ENCODE results near the gene ZBTB43.
A peak's percentile ranks its signal among the peaks of the same experiment; 100 is the strongest.

Gene ZBTB43

DNA sequence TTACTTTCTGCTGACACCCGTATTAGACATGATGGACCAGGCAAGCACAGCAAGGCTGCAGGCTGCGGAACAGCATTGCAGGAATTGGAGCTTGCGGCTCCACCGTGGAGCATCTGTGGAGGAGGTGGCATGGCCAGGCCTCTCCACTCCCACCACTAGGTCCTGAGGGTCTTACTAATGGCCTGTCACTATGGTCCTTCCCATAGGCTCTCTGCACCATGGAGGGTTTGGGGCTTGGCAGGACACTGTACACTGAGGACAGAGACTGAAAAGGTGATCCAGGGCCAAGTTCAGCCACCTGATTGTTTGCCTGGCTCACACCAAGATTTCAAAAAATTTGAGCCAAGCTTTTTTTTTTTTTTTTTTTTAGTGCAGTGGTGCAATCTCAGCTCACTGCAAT, 14.3 kb upstream of the ZBTB43 start:
- no peak overlapping the region for H3K9ac ChIP-seq (ENCODE audit: low read depth in 1 of 2, low read length in 2 of 2)
- H3K36me3 ChIP-seq (ENCODE audit: control insufficient read depth in 1 of 2, insufficient read depth in 2 of 2, low read length in 2 of 2): no peaks in the 10 kb centered on the region
- H3K27me3 ChIP-seq (ENCODE audit: control insufficient read depth in 1 of 2, insufficient read depth in 2 of 2, low read length in 2 of 2): peaks cover 29 to 32% of the 10 kb centered on the region in 2 donors
- H3K4me1 ChIP-seq (ENCODE audit: control insufficient read depth in 1 of 2, insufficient read depth in 2 of 2, low read length in 2 of 2): no peaks in the 10 kb centered on the region
- peaks cover 0 to under 1% of the 10 kb centered on the region in 2 donors for H3K9me3 ChIP-seq (ENCODE audit: control insufficient read depth in 1 of 2, low read length in 2 of 2)
- no peak overlapping the region for H3K4me3 ChIP-seq (ENCODE audit: low read depth in 1 of 2, low read length in 2 of 2)
- H3K27ac ChIP-seq (ENCODE audit: low read depth, low read length): no peak overlapping the region

- H3K4me3 ChIP-seq (ENCODE audit: low read depth in 1 of 2, low read length in 2 of 2): no peak overlapping the region
- peaks cover 29 to 30% of the 10 kb centered on the region in 2 donors for H3K27me3 ChIP-seq (ENCODE audit: control insufficient read depth in 1 of 2, insufficient read depth in 2 of 2, low read length in 2 of 2)
- H3K36me3 ChIP-seq (ENCODE audit: control insufficient read depth in 1 of 2, insufficient read depth in 2 of 2, low read length in 2 of 2): no peaks in the 10 kb centered on the region
- peaks cover 0 to 3% of the 10 kb centered on the region in 2 donors for H3K9me3 ChIP-seq (ENCODE audit: control insufficient read depth in 1 of 2, low read length in 2 of 2)
- H3K4me1 ChIP-seq (ENCODE audit: control insufficient read depth in 1 of 2, insufficient read depth in 2 of 2, low read length in 2 of 2): no peaks in the 10 kb centered on the region
- H3K9ac ChIP-seq (ENCODE audit: low read depth in 1 of 2, low read length in 2 of 2): no peak overlapping the region
- H3K27ac ChIP-seq (ENCODE audit: low read depth, low read length): no peak overlapping the region
Observed at GRCh38 chr9:126791406-126792230, 13.2 kb upstream of the ZBTB43 start.

DNA sequence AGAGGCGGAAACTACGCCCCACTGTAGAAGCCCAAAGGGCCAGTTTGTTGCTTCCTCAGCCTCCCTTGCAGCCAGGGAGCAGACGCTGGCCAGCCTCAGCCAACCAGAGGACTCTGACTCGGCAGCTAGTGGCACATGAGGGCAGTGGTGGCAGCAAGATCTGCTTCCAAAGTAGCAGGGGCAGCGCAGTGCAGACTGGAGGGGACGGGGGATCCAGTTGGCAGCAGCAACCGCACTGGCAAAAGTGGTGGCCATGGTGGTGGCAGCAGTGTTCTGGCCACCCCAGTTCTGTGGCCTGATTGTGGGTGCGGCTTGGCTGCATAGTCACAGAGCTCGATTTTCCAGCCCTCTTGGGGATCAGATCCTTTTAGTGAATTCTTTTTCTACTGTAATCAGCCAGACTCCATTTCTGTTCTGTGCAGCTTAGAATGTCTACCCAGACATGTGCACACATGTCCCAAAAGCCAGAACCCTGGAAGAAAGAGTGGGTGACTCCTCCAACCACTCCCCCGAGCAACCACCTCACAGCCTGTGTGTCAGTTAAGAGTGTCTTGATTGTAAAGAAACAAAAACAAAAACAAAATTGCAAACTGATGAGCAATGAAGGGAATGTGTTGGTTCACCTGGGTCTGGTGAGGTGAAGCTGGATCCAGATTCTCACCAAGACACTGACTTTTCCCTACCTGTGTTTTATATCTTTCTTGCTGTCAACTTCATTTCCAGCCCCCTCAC, 11.0 kb upstream of the ZBTB43 start:
- Histone ChIP-seq H3K27ac (ENCODE audit: low read depth, low read length) (no peak overlapping the region), H3K4me1 (ENCODE audit: control insufficient read depth in 1 of 2, insufficient read depth in 2 of 2, low read length in 2 of 2) (no peaks in the 10 kb centered on the region), H3K36me3 (ENCODE audit: control insufficient read depth in 1 of 2, insufficient read depth in 2 of 2, low read length in 2 of 2) (no peaks in the 10 kb centered on the region), H3K9me3 (ENCODE audit: control insufficient read depth in 1 of 2, low read length in 2 of 2) (peaks cover 0 to 3% of the 10 kb centered on the region in 2 donors), H3K4me3 (ENCODE audit: low read depth in 1 of 2, low read length in 2 of 2) (no peak overlapping the region), H3K27me3 (ENCODE audit: control insufficient read depth in 1 of 2, insufficient read depth in 2 of 2, low read length in 2 of 2) (peaks cover 15 to 19% of the 10 kb centered on the region in 2 donors), H3K9ac (ENCODE audit: low read depth in 1 of 2, low read length in 2 of 2) (no peak overlapping the region)

DNA sequence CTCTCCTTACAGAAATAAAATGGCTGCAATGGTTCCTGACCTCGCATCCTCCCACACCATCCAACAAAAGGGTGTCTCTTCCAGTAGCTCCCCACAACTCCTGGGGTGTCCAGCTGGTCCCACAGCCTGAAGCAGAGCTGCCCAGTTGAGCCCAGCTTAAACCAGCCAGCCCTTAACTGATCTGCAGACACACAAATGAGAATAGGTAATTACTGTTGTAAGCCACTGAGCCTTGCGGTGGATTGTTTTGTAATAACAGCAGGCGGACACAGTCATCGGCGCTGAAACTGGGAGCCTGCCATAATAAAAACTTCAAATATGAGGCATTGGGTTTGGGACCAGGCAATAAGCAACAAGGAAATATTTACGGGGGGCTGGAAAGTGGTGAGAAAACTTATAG, 10.4 kb upstream of the ZBTB43 start:
- H3K27ac ChIP-seq (ENCODE audit: low read depth, low read length): no peak overlapping the region
- H3K9ac ChIP-seq (ENCODE audit: low read depth in 1 of 2, low read length in 2 of 2): no peak overlapping the region
- H3K36me3 ChIP-seq (ENCODE audit: control insufficient read depth in 1 of 2, insufficient read depth in 2 of 2, low read length in 2 of 2): no peaks in the 10 kb centered on the region
- no peaks in the 10 kb centered on the region for H3K4me1 ChIP-seq (ENCODE audit: control insufficient read depth in 1 of 2, insufficient read depth in 2 of 2, low read length in 2 of 2)
- no peak overlapping the region for H3K4me3 ChIP-seq (ENCODE audit: low read depth in 1 of 2, low read length in 2 of 2)
- peaks cover 0 to 3% of the 10 kb centered on the region in 2 donors for H3K9me3 ChIP-seq (ENCODE audit: control insufficient read depth in 1 of 2, low read length in 2 of 2)
- H3K27me3 ChIP-seq (ENCODE audit: control insufficient read depth in 1 of 2, insufficient read depth in 2 of 2, low read length in 2 of 2): peaks cover 14 to 17% of the 10 kb centered on the region in 2 donors

GRCh38 chr9:126796758-126797157, 8.1 kb upstream of the ZBTB43 start:
- Histone ChIP-seq H3K4me1 (ENCODE audit: control insufficient read depth in 1 of 2, insufficient read depth in 2 of 2, low read length in 2 of 2) (no peaks in the 10 kb centered on the region), H3K27ac (ENCODE audit: low read depth, low read length) (no peak overlapping the region), H3K9me3 (ENCODE audit: control insufficient read depth in 1 of 2, low read length in 2 of 2) (peaks cover 0 to 3% of the 10 kb centered on the region in 2 donors), H3K4me3 (ENCODE audit: low read depth in 1 of 2, low read length in 2 of 2) (no peak overlapping the region), H3K36me3 (ENCODE audit: control insufficient read depth in 1 of 2, insufficient read depth in 2 of 2, low read length in 2 of 2) (no peaks in the 10 kb centered on the region), H3K9ac (ENCODE audit: low read depth in 1 of 2, low read length in 2 of 2) (no peak overlapping the region), H3K27me3 (ENCODE audit: control insufficient read depth in 1 of 2, insufficient read depth in 2 of 2, low read length in 2 of 2) (peaks cover 5 to 10% of the 10 kb centered on the region in 2 donors)

DNA sequence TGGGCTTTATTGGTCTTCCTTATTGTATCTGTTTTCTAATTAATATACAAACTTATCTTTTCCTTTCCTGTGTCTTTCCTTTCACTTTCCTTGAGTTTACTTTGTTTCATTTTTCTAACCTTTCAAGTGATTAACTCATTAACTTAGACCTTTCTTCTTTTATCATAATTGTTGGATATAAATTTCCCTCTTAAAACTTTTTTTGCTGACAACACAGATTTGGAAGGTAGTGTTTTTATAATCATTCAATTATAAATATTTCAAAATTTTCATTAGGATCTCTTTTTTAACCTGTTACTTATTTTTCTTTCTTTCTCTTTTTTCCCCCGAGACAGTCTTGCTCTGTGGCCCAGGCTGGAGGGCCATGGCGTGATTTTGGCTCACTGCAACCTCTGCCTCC, 6.9 kb upstream of the ZBTB43 start:
- H3K9me3 ChIP-seq (ENCODE audit: control insufficient read depth in 1 of 2, low read length in 2 of 2): peaks cover 0 to 3% of the 10 kb centered on the region in 2 donors
- H3K27me3 ChIP-seq (ENCODE audit: control insufficient read depth in 1 of 2, insufficient read depth in 2 of 2, low read length in 2 of 2): peaks cover 5 to 10% of the 10 kb centered on the region in 2 donors
- H3K9ac ChIP-seq (ENCODE audit: low read depth in 1 of 2, low read length in 2 of 2): no peak overlapping the region
- H3K27ac ChIP-seq (ENCODE audit: low read depth, low read length): no peak overlapping the region
- H3K4me1 ChIP-seq (ENCODE audit: control insufficient read depth in 1 of 2, insufficient read depth in 2 of 2, low read length in 2 of 2): no peaks in the 10 kb centered on the region
- H3K36me3 ChIP-seq (ENCODE audit: control insufficient read depth in 1 of 2, insufficient read depth in 2 of 2, low read length in 2 of 2): no peaks in the 10 kb centered on the region
- H3K4me3 ChIP-seq (ENCODE audit: low read depth in 1 of 2, low read length in 2 of 2): no peak overlapping the region

DNA sequence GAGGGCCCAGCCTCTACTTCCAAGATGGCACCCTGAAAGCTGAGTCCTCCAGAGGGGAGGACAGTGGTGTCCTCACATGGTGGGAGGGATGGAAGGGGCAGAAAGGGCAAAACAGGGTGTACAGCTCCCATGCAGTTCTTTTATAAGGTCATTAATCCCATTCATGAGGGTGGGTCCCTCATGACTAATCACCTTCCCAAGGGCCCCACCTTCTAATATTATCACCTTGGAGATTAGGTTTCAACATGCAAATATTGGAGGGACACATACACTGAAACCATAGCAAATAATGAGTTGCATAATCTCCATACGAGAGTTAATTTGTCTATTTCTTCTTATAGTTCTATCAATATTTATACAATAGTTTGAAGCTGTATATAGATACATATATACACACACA, 5.8 kb upstream of the ZBTB43 start:
- no peak overlapping the region for H3K9ac ChIP-seq (ENCODE audit: low read depth in 1 of 2, low read length in 2 of 2)
- H3K27me3 ChIP-seq (ENCODE audit: control insufficient read depth in 1 of 2, insufficient read depth in 2 of 2, low read length in 2 of 2): peaks cover 5% of the 10 kb centered on the region in 2 donors
- H3K36me3 ChIP-seq (ENCODE audit: control insufficient read depth in 1 of 2, insufficient read depth in 2 of 2, low read length in 2 of 2): no peaks in the 10 kb centered on the region
- H3K4me1 ChIP-seq (ENCODE audit: control insufficient read depth in 1 of 2, insufficient read depth in 2 of 2, low read length in 2 of 2): no peaks in the 10 kb centered on the region
- no peak overlapping the region for H3K4me3 ChIP-seq (ENCODE audit: low read depth in 1 of 2, low read length in 2 of 2)
- peaks cover 0 to 3% of the 10 kb centered on the region in 2 donors for H3K9me3 ChIP-seq (ENCODE audit: control insufficient read depth in 1 of 2, low read length in 2 of 2)
- no peak overlapping the region for H3K27ac ChIP-seq (ENCODE audit: low read depth, low read length)

DNA sequence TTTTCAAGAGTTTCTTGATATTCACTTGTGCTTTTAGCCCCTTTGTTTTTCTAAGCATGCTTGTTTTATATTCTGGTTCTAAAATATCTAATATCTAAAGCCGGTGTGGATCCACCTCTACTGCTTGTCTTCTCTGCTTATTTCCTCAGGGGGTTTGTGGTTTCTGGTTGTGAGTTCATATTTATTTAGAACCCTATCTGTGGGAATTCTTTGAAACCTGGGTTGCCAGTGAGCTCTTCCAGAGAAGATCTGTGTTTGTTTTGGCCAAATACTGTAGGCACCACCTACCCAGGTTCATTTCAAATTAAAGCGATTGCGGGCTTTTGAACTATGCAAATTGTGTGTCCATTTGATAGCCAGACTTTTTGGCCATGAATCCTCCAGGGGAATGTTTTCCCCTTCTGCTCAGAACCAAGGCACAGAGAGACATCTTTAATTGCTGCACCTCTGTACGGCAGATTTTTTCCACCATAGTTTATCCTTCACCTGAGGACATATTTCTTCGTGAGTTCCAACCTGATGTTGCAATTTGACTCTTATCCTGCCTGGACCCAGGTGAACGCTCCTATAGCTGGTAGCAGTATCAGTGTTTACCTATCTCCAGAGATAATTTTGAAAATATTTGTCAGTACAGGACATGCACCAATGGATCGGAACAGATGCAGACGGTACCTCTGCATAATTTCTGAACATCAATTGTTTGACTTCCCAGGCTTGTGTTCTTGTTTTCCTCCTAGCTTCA, 2.4 kb upstream of the ZBTB43 start:
- no peak overlapping the region for H3K27ac ChIP-seq (ENCODE audit: low read depth, low read length)
- H3K36me3 ChIP-seq (ENCODE audit: control insufficient read depth in 1 of 2, insufficient read depth in 2 of 2, low read length in 2 of 2): no peaks in the 10 kb centered on the region
- H3K9ac ChIP-seq (ENCODE audit: low read depth in 1 of 2, low read length in 2 of 2): no peak overlapping the region
- no peak overlapping the region for H3K4me3 ChIP-seq (ENCODE audit: low read depth in 1 of 2, low read length in 2 of 2)
- peaks cover 11 to 19% of the 10 kb centered on the region in 2 donors for H3K4me1 ChIP-seq (ENCODE audit: control insufficient read depth in 1 of 2, insufficient read depth in 2 of 2, low read length in 2 of 2)
- H3K27me3 ChIP-seq (ENCODE audit: control insufficient read depth in 1 of 2, insufficient read depth in 2 of 2, low read length in 2 of 2): no peaks in the 10 kb centered on the region
- H3K9me3 ChIP-seq (ENCODE audit: control insufficient read depth in 1 of 2, low read length in 2 of 2): no peaks in the 10 kb centered on the region

DNA sequence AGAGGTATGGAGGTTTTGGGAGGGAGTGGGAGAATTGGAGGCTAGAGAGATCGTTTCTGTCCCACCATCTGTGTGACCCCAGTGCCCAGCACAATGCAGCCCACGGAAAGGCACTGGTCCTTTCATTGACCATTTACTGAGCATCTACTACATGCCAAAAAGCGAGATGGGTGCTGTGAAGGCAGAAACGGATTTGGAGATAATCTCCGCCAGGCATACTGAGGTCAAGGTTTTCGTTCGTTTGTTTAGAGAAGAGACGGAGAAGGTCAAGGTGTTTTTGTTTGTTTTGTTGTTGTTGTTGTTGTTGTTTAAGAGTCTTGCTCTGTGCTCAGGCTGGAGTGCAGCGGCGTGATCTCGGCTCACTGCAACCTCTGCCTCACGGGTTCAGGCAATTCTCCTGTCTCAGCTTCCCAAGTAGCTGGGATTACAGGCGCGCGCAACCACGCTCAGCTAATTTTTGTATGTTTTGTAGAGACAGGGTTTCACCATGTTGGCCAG, 593 bp upstream of the ZBTB43 start:
- Histone ChIP-seq H3K27ac (ENCODE audit: low read depth, low read length) (no peak overlapping the region), H3K9ac (ENCODE audit: low read depth in 1 of 2, low read length in 2 of 2) (no peak overlapping the region), H3K27me3 (ENCODE audit: control insufficient read depth in 1 of 2, insufficient read depth in 2 of 2, low read length in 2 of 2) (no peaks in the 10 kb centered on the region), H3K4me1 (ENCODE audit: control insufficient read depth in 1 of 2, insufficient read depth in 2 of 2, low read length in 2 of 2) (peaks cover 11 to 19% of the 10 kb centered on the region in 2 donors), H3K36me3 (ENCODE audit: control insufficient read depth in 1 of 2, insufficient read depth in 2 of 2, low read length in 2 of 2) (peaks cover 0 to 2% of the 10 kb centered on the region in 2 donors), H3K4me3 (ENCODE audit: low read depth in 1 of 2, low read length in 2 of 2) (peak overlapping the region; percentile 89 to 98), H3K9me3 (ENCODE audit: control insufficient read depth in 1 of 2, low read length in 2 of 2) (no peaks in the 10 kb centered on the region)
